GM12864 (cell line): ENCODE results near the gene WDPCP.

Experiments used
- DNase-seq: peaks from one replicate; pipeline ENCODE4 v3.0.0-alpha.2; 2011; ENCODE audit warnings: low read depth
- H3K4me3 ChIP-seq: 2 replicates; pipeline ENCODE4 v1.5.1; 2011; ENCODE audit warnings: mild to moderate bottlenecking, low read depth, low read length, control low read depth
- TF ChIP-seq, protein P1 (sequence below): IDR thresholded peaks from 2 replicates; pipeline ENCODE4 v1.5.1; 2011; ENCODE audit warnings: low read depth, mild to moderate bottlenecking, moderate library complexity, low read length, control low read depth, inconsistent platforms; ENCODE audit errors: missing control alignments

The WDPCP gene

DNA sequence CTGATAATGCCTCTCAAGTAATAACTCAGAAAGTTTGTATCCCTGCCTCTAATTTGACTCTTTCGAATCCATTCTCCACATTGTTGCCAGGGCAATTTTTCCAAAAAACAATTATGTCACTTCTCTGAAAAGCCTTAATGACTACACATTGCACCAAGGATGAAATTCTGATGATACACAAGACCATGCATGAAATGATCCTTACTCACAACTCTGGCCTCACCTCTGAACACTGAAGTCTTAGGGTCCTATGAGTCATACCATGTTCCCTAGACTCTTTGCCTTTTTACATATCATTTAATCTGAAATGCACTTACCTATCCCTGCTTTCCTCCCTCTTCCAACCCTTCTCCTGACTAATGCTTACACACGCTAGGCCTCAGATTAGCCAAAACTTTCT lies 51.0 kb downstream of the WDPCP start:
- H3K4me3 ChIP-seq = no peak overlapping the region
- DNase-seq = no peak
- TF ChIP-seq, protein P1, sequence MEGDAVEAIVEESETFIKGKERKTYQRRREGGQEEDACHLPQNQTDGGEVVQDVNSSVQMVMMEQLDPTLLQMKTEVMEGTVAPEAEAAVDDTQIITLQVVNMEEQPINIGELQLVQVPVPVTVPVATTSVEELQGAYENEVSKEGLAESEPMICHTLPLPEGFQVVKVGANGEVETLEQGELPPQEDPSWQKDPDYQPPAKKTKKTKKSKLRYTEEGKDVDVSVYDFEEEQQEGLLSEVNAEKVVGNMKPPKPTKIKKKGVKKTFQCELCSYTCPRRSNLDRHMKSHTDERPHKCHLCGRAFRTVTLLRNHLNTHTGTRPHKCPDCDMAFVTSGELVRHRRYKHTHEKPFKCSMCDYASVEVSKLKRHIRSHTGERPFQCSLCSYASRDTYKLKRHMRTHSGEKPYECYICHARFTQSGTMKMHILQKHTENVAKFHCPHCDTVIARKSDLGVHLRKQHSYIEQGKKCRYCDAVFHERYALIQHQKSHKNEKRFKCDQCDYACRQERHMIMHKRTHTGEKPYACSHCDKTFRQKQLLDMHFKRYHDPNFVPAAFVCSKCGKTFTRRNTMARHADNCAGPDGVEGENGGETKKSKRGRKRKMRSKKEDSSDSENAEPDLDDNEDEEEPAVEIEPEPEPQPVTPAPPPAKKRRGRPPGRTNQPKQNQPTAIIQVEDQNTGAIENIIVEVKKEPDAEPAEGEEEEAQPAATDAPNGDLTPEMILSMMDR = no peak

GRCh38 chr2:63530704-63531279 lies 57.5 kb downstream of the WDPCP start:
- no peak for DNase-seq
- TF ChIP-seq, protein P1 = no peak

GRCh38 chr2:63525905-63526304 lies 62.4 kb downstream of the WDPCP start:
- no peak overlapping the region for H3K4me3 ChIP-seq
- TF ChIP-seq, protein P1 = no peak
- DNase-seq = no peak

More at GRCh38 chr2:63530704-63531279, 57.5 kb downstream of the WDPCP start:
- no peak overlapping the region for H3K4me3 ChIP-seq

DNA sequence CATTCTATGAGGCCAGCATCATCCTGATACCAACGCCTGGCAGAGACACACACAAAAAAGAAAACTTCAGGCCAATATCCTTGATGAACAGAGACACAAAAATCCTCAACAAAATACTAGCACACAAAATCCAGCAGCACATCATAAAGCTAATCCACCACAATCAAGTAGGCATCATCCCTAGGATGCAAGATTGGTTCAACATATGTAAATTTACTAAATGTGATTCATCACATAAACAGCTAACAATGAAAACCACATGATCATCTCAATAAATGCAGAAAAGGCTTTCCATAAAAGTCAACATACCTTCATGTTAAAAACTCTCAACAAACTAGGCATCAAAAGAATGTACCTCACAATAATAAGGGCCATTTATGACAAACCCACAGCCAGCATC lies 65.3 kb downstream of the WDPCP start:
- TF ChIP-seq, protein P1 = no peak
- DNase-seq = no peak

GRCh38 chr2:63520793-63521192 lies 67.5 kb downstream of the WDPCP start:
- H3K4me3 ChIP-seq = no peak overlapping the region
- DNase-seq = no peak
- TF ChIP-seq, protein P1 = no peak

More for the DNA sequence above, 65.3 kb downstream of the WDPCP start:
- H3K4me3 ChIP-seq = no peak overlapping the region

DNA sequence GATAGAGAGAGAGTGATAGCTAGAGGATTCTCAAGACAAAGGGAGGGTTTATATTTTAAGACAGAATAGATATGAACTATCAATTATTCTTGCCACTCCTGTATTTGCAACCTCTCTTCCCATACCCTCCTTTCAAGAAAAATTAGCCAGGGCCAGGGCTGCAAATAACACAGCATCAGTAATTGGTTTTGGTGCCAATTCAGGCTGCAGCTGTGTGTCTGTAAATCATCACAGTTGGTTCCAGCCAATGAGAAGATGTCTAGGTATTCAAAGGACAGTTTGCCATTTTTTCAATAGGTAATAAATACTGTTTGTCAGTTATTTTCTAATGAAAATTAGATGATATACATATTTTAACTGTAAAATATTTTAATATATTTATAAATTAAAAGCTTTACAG lies 73.5 kb downstream of the WDPCP start:
- no peak overlapping the region for H3K4me3 ChIP-seq
- DNase-seq = no peak
- TF ChIP-seq, protein P1 = no peak

- DNase-seq = no peak
- TF ChIP-seq, protein P1 = no peak
Measured at GRCh38 chr2:63514237-63514716, 74.0 kb downstream of the WDPCP start.

More at GRCh38 chr2:63514237-63514716, 74.0 kb downstream of the WDPCP start:
- no peak overlapping the region for H3K4me3 ChIP-seq
